NCI-H1694 treated with DMSO at 0.1 percent for 48 hours (cell line): ENCODE results near the gene PDCD11.
A peak's percentile ranks its signal among the peaks of the same experiment; 100 is the strongest.

Source experiments
- DNase-seq: peaks from one replicate; lab custom pipeline; 2025; lab: John Stamatoyannopoulos, UW

PDCD11 gene

DNA sequence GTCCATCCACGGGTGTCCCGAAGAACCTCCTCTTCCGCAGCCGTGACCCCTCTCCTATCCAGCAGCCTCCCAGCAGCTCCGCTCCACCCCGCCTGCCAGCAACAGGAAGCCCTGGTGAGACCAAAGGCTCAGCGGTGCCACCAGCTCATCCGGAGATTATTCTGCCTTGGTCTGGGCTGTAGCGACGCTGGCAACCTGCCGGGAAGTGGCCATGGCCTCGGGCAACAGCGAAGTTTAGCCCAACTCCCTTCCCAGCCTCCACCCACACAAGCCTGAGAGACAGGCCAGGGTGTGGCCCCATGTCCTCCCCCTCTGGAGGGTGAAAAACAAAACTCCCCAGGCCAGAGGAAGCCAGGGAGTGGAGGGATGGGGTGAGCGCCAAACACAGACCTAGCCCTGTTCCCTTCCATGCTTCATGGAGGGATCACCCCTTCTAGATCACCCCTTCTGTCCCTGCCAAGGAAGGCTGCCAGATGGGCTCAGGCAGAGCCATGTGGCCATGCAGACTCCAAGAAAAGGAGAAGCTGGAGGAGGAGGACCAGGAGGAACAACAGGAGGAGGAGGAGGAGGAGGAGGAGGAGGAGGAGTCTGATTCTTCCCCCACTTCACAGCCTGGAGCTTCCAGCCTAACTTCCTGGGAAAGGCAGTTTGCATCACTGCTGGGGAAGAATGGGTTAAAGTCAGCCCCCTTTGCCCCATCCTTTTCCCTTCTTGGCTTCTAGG lies 54.8 kb downstream of the PDCD11 start:
- DNase-seq, result no peak

DNA sequence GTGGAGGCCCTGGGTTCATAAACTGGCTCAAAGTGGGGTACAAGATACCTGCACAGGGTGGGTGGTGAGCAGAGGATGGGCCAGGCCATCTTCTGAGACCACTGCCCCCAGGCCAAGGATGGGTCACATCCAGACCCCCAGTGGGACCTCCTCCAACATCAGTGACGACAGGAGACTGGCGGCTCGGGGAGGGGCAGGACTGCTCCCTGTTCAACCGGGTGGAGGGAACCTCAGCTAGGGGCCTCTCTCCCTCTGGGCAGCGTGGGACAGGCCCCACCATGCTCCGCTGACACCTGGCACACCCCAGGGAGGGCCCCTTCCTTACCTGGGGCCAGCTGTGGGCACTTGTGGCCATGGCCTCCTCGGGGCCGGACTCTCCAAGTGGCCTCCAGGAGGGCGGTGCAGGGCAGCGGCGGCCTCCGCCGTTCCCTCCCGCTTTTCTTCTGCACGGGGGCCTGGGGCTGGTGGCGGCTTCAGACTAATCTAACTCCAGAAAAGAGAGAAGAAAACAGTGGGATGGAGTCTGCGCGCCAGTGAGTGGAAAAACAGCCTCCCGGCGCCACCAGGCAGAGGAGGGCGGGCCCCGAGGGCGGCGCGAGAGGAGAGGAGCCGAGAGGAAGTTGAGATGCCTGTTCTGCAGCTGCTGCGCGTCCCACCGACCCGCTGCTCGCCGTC lies 55.5 kb downstream of the PDCD11 start, which contains the start of gene CALHM2:
Gene CALHM2, minus strand, starts transcription at position 540 of the 675 bp plus-strand sequence. CDS start 2,429 bp downstream, outside the sequence.
- peak; percentile 56 for DNase-seq

DNA sequence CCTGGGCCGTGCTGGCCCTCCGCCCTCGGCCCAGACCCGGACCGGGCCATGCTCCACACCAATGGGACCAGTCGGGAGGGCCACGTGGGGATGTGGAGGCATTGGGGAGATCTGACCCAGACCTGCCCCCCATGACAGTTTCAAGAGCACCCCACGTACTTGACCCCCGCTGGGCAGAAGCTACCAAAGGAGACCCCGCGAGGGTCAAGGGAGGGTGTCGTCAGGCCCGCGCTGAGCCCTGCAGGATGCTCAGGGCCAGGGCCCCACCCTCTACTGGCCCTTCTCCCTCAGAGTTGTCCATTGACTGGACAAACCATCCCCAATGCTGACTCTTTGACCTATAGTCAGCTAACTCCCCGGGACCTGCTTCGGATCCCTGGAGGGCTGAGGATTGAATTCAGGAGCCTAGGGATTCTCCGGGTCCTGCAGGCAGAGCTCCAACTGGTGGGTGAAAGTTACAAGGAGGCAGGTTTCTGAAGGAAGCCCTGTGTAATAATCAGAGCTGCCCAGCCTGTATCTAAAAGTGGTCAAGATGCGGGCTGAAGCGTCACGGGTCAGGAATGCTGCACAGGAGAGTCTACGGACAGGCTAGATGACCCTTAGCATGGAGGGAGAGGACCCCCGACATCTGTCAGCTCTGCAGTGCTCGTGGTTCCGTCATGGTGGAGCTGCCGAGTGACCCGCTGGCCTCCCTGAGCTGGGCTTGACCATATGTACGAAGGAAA lies 56.2 kb downstream of the PDCD11 start:
- no peak for DNase-seq

DNA sequence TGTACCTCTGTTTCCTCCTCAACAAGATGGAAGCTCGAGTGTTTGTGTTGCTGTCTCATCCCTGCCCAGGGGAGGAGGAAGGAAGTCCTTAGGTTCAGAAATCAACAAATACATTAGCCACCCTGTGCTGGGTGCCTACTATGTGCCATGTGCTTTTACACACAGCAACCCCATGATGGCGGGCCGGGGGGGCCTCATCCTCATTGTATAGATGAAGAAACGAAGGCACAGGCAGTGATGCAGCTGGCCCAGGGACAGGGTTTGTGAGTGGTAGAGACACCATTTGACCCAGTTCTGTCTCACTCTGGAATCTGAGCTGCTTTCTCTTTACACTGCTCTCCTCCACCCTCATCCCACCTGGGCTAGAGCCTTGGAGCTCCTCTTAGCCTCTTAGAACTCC lies 57.6 kb downstream of the PDCD11 start:
- DNase-seq, result no peak

DNA sequence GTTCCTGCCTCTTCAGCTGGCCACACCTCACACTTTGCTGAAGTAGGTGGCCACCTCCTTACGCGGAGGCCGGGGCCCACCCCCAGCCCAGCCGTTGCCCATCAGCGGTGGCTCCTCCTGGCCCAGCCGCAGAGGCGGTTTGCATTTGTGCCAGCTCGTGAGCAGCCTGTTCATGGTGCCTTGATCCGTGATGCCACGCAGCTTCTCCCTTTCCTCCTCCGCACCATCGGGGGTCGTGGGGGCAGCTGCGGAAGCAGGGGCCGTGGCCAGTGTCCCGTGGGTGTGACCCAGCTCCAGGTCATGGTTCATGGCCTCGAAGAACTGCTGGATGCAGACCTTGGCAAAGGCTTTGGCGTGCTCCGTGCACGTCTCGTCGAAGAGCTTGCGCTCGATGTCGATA lies 58.8 kb downstream of the PDCD11 start:
- DNase-seq, result no peak

DNA sequence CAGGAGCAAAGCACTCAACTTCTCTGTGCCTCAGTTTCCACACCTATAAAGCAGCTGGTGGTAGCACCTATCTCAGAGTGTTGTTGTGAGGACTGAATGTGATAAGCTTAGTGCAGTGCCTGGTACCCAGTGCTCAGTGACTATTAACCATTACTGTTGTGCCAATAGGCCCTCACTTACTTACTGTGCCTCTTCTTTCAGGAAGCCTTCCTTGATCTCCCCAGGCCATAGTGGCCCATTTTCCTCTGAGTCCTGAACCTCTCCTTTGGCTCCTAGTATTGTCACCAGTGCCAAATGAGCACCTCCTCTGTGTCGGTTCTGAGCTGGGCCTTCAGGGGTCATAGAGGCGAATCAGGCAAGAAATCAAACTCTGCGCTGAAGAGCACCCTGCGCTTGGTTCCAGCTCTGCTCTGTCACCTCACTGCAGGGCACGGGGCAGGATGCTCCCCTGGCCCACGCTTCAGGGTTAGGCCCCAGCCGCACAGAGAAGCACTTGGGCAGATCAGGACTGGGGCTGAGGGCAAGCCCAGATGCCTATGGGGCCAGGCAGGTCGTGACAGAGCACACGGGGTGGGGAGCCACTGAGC lies 59.7 kb downstream of the PDCD11 start:
- DNase-seq, result no peak

DNA sequence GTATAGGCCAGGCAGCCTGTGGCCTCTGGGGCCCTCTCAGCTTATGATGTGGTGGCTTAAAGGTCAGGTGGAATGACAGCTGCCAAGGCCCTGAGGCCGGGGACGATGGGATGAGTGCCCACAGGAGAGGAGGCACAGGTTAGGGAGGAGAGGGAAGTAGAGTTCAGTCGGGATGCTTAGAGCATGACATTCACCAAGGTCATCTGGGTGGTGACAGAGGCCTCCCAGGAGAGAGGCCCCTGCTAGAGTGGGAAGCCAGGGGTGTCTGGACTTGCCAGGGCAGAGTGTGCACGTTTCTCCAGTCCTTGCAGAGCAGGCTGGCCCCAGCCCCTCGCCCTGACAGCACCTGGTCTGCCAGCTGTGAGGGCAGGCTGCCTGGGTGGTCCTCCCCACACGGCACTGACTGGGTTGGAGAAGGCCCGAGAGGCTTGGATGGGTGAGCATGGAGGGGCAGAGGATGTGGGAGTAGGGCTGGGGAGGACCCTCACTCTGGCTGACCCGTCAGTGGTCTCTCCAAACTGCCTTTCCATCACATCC lies 60.8 kb downstream of the PDCD11 start:
- peak; percentile 17 for DNase-seq

DNA sequence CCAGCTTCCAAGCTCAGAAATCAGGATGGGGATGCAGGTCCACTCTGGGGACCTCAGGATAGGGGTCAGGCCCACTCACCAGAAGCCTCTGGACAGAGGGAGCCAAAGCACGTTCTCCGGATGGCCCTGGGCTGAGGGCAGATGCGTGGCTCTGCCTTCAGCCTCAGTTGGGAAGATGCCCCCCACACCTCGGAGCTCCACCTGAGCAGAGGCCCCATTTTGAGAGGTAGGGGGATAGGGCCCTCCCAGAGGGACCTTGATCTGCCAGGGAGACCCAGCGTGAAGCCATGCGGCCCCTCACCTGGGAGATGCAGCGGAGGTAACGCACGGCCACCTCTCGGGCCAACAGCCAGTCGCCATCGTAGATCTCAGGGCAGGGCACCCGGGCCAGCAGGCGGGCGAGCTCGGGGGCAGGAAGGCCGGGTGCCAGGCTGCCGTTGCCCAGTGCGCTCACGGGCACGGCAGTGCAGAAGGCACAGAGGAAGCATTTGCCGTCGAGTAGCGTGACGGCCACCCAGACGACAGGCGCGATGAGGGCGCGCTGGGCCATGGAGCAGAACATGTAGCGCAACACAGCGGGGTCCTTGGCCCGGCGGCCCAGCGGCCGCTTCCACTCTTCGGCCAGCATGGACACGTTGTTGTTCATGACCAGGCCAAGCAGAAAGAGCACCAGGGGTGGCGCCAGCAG lies 61.6 kb downstream of the PDCD11 start:
- DNase-seq, result no peak

DNA sequence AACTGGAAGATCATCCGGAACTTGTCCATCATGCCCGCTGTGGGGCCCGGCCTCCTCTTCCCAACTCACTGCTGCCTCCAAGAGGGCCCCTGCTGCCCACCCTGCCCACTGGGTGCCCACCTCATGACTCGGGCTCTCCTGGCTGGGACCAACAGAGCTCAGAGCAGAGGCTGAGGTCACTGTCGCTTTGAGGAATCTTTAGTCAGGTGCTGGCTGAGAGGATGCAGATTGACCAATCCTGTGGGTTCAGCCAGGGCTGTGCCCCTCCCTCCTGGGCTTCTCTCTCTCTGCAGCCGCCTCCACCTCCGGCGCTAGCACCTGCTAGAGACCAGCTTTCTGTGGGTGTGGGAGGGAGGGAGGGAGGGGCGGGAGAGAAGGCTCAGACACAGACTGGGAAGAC lies 62.3 kb downstream of the PDCD11 start, which contains the start of gene CALHM1:
Gene CALHM1, minus strand, starts transcription at position 181 of the 400 bp plus-strand sequence. Its CDS starts 149 bp downstream, at position 32.
- no peak for DNase-seq

DNA sequence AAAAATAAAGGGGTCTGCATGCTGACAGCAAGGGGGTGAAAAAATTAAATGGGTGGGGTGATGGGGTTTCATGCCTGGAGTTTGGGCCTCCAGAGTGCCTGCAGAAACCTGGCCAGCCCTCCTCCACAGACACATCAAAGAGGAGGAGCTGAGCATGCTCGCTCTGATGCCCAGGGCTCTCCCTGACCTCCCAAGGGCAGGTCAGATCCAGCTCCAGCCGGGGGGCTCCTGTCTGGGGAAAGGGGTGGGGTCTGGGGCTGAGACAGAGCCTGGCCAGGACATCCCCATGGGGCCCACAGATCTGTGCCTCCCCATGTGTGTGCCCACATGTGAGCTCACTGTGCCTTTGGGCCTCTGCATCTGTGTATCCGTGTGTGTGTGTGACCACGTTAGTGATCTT lies 63.2 kb downstream of the PDCD11 start:
- DNase-seq, result no peak

DNA sequence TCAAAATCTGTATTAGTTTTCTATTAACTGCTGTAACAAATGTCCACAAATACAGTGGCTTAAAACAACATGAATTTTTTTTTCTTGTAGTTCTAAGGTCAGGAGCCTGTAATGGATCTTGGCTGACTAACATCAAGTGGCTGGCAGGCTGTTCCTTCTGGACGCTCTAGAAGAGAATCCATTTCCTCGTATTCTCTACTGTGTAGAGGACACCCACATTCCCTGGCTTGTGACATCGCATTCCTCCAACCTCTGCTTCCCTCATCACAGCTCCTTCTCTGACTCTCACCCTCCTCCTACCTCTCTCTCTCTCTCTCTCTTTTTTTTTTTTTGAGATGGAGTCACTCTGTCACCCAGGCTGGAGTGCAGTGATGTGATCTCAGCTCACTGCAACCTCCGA lies 67.1 kb downstream of the PDCD11 start:
- DNase-seq, result no peak

DNA sequence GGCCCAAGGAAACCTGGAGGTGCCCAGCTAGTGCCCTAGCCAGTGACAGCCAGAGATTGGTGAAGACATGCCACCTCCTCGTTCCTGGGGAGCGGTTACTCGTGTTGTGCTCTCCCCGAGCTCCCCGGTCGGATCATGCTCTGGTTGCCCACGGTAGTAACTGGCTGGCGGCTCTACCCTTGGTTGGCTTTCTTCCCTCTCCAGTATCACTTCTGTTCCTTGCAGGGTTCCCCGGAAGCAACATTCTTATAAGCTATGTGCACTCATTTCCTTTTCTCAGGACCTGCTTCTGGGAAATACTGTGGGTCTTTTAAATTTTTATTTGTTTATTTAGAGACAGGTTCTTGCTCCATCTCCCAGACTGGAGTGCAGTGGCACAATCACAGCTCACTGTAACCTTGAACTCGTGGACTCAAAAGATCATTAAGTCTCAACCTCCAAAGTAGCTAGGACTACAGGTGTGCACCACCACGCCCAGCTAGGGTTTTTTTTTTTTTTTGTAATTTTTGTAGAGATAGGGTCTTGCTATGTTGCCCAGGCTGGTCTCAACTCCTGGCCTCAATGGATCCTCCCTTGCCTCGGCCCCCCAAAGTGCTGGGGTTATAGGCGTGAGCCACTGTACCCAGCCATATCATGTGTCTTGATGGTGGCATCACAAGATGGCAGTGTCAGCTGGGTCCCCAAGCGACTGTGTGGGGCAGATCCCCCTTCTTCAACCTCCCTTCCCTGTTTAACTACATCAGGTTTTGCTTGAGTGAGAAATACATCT lies 69.2 kb downstream of the PDCD11 start:
- DNase-seq, result no peak

DNA sequence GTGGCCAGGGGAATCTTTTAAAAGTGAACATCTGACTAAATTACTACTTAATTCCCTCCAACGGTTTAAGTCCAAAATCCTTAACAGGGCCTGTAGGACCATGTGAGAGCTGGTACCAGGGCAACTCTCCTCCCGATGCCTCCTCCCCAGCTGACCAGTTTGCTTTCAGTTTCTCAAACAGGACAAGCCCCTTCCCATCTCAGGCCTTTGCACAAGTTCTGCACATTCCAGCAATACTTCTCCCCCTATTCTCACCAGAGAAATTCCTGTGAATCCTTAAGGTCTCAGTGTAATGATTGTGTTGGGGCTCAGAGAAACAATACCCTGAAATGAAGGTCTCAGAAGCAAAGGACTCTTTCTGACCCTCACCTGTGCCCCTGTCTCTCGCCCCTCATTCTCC lies 70.3 kb downstream of the PDCD11 start:
- no peak for DNase-seq

DNA sequence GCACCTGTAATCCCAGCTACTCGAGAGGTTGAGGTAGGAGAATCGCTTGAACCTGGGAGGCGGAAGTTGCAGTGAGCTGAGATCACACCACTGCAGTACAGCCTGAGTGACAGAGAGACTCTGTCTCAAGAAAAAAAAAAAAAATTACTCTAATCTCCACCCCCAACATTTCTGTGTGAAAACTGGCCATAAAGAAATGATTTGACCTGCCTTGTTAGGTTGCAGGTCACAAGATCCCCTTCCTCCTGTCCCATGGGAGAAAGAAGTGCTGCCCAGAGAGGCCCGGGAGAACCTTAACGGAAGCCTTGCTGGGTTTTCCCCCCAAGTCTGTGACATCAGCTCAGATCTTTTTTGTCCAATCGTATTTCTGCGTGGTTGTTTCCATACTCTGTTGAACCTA lies 71.0 kb downstream of the PDCD11 start:
- DNase-seq, result no peak

DNA sequence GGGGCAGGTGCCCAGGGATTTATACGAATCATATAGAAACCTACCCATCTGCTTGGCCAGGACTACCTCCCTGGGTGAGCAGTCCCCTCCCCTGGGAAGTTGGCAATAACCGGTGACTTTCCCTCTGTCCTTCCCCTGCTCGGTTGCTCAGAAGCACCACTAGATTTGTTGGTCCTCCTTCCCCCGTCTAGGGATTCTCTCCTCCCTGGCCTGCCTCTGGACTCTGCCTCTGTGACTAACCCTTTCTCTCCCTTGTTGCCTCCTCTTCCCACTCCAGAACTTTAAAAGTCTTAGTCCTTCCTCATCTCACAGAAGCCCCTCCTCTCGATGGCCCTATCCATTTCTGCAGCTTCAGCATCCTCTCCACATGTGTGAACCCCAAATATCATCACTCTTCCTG lies 72.8 kb downstream of the PDCD11 start:
- DNase-seq, result no peak

DNA sequence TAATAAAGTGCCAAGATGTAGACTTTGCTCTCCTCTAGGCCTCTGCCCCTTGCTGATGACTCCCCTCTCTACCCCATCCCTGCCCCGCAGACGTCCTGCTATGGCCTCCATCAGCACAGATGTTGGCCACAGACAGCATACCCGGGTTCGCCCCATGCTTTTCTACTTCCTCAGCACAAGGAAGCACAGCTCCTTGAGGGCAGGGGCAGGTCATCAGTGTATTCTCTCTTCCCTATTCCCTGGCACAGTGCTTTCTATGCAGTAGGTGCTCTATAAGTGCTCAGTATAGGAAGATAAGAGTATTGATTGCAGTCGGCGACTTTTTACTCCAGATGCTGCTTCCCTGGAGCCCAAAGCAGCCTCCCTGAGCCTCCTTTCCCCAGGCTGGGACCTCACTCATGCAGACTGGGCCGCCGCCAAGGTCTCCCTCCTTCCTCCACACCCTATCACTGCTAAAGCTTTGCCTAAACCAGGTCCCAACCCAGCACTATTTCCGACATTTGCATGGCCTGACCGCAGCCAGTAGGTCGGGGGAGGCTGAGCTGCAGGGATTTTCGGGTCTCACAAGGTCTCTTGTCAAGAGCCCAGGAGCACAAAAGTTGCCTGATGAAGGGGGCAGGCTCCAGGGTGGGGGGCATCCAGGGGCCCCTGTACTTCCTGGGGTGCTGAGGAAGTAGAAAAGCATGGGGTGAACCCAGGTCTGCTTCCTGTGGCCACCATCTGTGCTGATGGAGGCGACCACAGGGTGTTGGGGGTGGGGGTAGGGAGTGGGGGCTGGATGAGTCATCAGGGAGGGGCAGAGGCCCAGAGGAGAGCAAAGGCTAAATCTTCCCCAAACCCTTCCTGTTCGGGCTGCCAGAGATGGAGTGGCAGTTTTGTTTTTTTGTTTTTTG lies 74.6 kb downstream of the PDCD11 start:
- DNase-seq, result no peak

DNA sequence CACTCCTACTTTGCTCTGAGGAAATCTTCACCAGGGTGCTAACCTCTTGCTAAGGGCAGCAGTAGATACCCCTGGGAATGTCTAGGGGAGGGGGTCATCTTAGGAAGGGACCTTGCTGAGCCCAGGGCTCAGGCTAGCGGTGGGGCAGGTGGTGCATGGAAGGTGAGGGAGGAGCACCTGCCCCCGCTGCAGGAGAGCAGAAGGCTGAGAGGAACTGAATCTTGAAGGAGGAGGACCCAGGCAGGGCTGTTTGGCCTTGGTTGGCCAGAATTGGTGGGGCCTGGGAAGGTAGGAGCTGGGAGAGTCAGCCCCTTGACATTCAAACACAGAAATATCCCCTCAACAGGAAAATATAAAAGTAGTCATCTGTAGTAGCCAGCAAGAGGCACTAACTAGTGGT lies 75.6 kb downstream of the PDCD11 start:
- no peak for DNase-seq

DNA sequence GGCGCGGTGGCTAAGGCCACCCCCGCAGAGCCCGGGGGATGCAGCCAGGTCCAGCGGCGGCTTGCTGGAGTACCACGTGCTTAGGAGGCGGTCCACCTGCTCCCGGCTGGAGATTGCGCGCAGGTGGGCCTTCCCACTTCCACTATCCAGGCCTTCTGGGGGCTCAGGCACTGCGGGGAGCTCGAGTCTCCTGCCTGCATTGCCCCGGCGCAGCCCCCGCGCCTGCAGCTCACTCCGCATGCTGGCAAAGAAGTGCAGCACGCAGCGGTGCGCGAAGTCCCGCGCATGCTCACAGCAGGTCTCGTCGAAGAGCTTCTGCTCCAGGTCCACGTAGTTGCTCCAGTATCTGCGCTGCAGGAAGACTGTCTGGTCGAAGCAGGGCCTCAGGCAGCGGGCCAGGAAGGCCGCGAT lies 76.8 kb downstream of the PDCD11 start:
- no peak for DNase-seq

DNA sequence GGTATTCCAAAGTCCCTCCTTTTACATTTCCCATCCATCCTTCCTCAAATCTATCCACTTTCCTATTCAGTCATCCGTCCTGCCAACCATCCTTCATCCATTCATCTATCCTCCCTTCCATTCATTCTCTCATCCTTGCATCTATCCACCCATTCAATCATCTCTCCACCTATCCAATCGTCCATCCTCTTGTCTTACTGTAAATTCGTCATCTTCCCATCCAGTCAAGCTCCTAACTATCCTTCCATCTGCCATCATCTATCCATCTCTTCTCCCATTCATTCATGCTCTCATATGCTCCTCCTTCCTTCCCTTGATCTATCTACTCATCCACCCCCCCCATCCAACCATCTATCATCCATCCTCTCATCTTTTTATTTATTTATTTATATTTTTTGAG lies 77.7 kb downstream of the PDCD11 start:
- DNase-seq, result no peak

DNA sequence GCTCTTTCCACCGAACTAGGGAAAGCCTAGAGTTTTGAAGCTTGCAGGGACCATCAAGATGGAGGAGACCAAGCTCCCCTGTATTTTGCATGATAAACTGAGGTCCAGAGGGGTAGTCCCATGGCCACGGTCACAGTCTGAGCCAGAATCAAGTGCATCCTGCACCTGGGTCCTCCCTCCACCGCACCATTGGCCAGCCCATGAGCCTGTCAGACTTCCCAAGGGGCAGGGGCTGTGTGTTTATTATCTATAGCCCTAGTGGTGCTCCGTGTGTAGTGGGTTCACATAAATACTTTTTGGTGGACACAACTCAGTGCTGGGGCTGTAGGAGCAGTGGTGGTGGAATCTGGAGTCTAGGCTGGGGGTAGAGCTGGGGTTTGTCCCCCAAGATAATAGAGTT lies 79.0 kb downstream of the PDCD11 start:
- DNase-seq, result no peak
